Measurements from ENCODE around the gene NTSR1.
A peak's percentile ranks its signal among the peaks of the same experiment; 100 is the strongest.

The NTSR1 gene

GRCh38 chr20:62791301-62792181, 82.9 kb downstream of the NTSR1 start:
- peak; percentile 95 for DNase-seq

DNA sequence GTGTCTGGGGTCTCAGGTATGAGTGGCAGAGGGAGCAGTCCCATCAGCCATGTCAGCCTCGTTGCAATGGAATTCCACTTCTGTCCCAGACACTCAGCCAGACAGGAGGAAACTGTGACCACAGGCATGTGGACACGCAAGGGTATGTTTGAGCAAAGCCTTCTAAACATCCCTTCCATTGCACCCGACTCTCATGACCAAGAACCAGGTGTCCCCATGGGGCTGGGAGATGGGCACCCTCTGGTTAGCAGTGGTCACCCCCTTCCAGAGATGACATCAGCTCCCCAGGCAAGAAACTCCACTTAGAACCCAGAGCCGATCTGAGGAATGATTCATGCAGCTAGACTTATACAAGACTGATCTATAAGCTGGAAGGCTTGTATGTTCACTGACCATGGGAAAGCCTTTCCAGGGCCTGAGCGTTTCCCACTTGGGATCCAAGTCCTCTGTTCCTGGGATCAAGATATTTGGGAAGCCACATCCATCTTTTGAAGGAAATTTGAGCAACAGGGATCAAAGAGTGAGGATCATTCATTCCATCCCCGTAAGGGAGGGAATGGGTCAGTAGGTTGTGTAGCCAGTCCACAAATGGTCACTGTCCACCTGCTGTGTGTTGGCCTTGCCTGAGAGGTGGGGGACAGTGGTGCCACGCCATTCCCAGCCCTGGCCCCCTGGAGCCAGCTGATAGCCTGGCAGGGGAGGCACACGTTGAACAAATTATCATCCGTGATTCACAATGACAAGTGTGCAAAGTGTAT, 83.7 kb downstream of the NTSR1 start:
- no peak for DNase-seq

- no peak for DNase-seq
Observed at GRCh38 chr20:62792940-62793756, 84.5 kb downstream of the NTSR1 start.

DNA sequence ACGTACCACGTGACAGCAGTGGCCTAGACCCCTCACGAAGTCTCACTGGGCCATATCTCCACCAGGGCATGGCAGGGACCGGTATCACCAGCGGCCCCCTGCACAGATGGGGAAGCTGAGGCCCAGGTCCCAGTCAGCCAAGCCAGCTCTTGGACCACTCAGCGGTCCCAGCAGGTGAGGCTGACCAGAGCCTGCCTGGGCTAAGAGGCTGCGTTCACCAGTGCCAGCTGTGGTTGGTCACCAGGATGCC, 85.0 kb downstream of the NTSR1 start:
- no peak for DNase-seq

DNA sequence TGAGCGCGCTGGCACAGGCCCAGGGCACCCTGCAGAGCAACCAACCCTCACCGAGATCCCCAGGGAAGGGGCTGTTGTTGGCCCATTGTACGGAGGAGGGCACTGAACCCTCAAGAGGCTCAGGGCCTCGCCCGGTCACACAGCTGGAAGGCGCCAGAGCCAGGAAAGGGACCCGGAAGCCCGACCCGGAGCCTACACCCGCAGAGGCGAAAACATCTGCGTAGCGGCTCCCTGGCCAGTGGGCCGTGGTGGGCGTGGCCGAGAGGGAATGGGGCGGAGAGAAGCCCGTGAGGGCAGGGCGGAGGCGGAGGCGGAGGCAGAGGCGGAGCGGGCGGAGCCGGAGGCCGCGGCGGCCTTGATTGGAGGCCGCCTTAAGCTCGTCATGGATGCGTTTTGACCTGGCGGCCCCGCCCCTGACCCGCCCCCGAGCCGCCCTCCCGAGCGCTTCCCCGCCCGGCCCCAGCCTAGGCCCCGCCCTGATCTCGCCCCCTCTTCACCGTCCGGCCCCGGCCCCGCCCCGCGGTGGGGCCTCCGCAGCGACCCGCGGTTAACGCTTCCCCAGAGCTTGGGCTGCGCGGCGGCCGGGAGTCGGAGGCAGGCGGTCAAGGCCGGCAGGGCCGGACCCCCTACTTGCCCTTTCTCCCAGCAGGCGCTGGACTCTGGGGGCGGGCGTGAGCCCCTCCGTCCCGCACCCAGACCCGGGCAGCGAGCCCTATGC, 85.5 kb downstream of the NTSR1 start:
- DNase-seq, result peak; percentile 98

- peak; percentile 81 for DNase-seq
Observed at GRCh38 chr20:62795023-62795761, 86.6 kb downstream of the NTSR1 start.

DNA sequence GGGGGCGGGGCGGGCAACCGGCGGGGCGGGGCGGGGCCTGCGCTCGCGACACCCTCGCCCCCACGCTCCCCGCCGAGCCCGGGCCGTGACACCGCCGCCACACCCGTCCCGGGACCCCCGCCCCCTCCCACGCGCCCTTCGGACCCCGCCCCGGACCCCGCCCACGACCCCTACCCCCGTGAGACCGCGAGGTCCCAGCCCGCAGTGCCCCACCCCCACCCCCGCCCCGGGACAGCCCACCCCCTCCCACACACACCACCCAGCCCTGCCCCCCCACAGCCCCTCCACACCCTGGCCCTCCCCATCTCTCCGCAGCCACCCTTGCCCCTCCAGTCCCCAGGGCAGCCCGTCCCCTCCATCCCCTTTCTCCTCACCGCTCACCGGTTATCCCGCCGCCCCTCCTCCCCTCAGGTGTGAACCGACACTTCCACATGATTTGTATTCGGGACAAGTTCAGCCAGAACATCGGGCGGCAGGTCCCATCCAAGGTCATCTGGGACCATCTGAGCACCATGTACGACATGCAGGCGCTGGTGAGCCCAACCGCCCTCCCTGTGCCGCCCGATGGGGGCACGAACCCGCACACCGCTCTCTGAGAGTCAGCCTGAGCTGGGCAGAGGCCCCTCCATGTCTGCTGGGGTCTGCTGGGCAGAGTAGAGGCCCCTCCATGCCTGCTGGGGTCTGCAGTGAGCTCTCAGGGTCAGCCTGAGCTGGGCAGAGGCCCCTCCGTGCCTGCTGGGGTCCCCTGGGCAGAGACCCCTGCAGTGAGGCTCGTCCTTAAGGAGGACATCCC, 88.3 kb downstream of the NTSR1 start:
- no peak for DNase-seq

GRCh38 chr20:62797671-62798532, 89.3 kb downstream of the NTSR1 start:
- no peak for DNase-seq

GRCh38 chr20:62799036-62799435, 90.4 kb downstream of the NTSR1 start:
- DNase-seq, result no peak

GRCh38 chr20:62799459-62799858, 90.8 kb downstream of the NTSR1 start:
- no peak for DNase-seq

DNA sequence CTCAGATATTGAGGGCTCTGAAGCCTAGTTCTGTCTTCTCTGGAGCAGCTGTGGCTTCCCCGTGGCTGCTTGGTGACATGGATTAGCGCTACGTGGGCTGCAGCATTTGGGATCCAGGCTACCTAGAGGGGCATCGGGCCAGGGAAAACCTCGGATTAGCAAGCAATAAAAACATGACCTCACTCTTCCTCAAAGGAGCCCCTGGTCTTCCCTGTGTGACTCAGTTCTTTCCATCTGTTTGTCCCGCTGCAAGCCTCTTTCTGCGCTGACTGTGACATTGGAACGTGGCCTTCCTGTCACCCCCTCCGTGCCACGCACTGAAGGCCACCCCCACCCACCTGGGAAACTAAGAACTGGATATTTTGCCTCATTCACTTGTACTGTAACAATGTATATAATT, 91.2 kb downstream of the NTSR1 start:
- DNase-seq, result no peak

GRCh38 chr20:62800314-62801259, 92.0 kb downstream of the NTSR1 start:
- DNase-seq, result no peak

GRCh38 chr20:62801284-62802010, 92.8 kb downstream of the NTSR1 start:
- no peak for DNase-seq

DNA sequence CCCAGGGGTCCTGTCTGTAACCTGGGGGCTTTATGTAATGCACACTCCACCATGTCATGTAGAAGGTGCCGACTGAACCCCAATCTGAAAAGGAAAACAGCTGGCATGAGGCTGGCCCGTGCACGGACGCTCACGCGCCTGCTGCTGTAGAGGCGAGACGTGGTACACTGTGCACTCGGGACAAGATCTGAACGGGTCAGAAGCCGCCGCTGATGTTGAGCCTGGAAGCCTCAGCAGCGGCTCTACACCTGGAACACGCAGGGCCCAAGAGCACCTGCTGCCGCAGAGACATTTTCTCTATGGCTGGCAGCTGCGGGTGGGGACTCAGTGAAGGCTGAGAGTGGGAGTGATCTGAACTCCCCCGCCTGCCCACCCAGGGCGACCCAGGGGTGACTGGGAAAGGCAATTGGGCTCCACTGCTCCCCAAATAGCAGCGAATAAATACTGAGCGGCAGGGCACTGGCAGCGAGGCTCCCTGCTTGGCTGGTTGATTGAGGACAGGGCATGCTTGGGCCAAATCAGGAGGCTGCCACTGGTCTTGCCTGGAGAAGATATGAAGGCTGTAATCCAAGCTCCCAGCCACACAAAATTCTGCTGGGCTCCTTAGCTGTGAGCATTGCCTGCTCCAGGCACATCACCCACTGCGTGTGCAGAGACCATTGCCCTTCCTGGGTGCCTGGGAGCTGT, 93.5 kb downstream of the NTSR1 start:
- DNase-seq, result no peak

DNA sequence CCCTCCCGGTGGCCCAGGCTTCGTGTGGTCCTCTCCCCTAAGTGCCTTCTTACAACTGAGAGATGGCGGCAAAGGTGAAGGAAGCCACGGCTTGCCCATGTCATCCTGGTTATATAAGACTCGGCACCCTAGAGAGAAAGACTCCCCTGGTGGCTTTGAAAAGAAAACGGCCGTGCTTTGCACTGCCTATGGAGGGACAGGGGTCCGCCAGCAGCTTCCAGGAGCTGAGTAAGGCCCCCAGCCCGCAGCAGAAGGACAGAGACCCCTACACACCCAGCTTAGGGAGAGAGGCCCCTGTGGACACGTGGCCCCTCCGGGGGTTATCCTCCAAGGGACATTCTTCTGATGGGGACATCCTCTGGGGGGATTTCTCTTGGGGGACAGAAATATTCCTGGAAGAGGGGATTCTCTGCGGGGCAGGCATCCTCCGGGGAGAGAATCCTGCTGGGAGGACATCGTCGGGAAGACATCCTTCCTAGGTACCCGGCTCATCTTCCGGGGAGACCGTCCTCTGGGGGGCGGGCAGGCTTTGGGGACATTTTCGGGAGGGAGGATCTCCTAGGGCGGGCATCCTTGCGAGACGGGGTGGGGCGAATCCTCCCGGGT, 95.5 kb downstream of the NTSR1 start:
- DNase-seq, result peak; percentile 60

DNA sequence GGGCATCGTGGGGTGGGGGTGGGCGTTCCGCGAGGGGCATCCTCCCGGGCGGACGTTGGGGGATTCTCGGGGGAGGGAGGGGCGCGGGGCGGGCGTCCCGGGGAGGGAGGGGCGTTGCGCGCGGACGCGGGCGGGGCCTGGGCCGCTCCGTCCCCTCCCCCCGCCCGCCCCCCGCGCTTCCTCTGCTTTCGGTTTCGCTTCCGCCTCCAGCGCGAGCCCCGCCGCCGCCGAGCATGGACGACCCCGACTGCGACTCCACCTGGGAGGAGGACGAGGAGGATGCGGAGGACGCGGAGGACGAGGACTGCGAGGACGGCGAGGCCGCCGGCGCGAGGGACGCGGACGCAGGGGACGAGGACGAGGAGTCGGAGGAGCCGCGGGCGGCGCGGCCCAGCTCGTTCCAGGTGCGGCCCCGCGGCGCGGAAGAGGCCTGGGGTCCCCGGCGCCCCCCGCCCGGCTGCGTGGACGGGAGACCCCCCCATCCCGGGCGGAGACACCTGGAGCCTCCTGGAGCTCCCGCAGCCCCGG, 96.1 kb downstream of the NTSR1 start, which contains the start of gene OGFR:
OGFR (plus strand) TSS at position 209 of the 528 bp plus-strand sequence; CDS start at position 234, 25 bp downstream.
- peak; percentile 80 for DNase-seq

All from hematopoietic multipotent progenitor cell treated with erythropoietin and hydrocortisone succinate and interleukin-3 and kit ligand, for 4 days (in vitro differentiated cells).